Astrocyte (in vitro differentiated cells and primary cell): Measurements from ENCODE around the gene TCAIM. TPM values are rescaled to one million over a fixed set of nuclear protein-coding genes. Genes with fewer than 3 reads are reported as not detected.

Experiments
- DNase-seq: peaks from one replicate; pipeline ENCODE4 v3.0.0-alpha.2; 2010; ENCODE audit warnings: low read depth
- FAIRE-seq: peaks from 2 replicates; lab custom pipeline; 2011; peaks lifted over from hg19 to GRCh38; lab: Jason Lieb, UNC
- H2AFZ ChIP-seq: 2 replicates; pipeline ENCODE4 v1.6.0; 2012; ENCODE audit warnings: low read depth, low read length, inconsistent platforms
- H3K27ac ChIP-seq: 2 replicates; pipeline ENCODE4 v1.5.1; 2011; ENCODE audit warnings: low read depth, low read length, inconsistent platforms
- H3K27me3 ChIP-seq: 2 replicates; pipeline ENCODE4 v1.6.0; 2011; ENCODE audit warnings: low read length, inconsistent platforms; ENCODE audit not compliant: insufficient read depth
- H3K36me3 ChIP-seq: 2 replicates; pipeline ENCODE4 v1.5.1; 2011; ENCODE audit warnings: low read length, inconsistent platforms; ENCODE audit not compliant: insufficient read depth
- H3K4me1 ChIP-seq: 2 replicates; pipeline ENCODE4 v1.5.1; 2011; ENCODE audit warnings: low read length, inconsistent platforms; ENCODE audit not compliant: insufficient read depth
- H3K4me2 ChIP-seq: 2 replicates; pipeline ENCODE4 v1.6.0; 2012; ENCODE audit warnings: low read length, inconsistent platforms
- H3K4me3 ChIP-seq: 2 replicates; pipeline ENCODE4 v1.5.1; 2011; ENCODE audit warnings: low read depth, mild to moderate bottlenecking, low read length, inconsistent platforms; ENCODE audit not compliant: insufficient read depth
- H3K79me2 ChIP-seq: 2 replicates; pipeline ENCODE4 v1.6.0; 2012; ENCODE audit warnings: mild to moderate bottlenecking, low read length, inconsistent platforms; ENCODE audit not compliant: insufficient read depth
- H3K9ac ChIP-seq: 2 replicates; pipeline ENCODE4 v1.6.0; 2012; ENCODE audit warnings: mild to moderate bottlenecking, low read length, inconsistent platforms
- H3K9me3 ChIP-seq: 2 replicates; pipeline ENCODE4 v1.5.1; 2012; ENCODE audit warnings: low read depth, mild to moderate bottlenecking, low read length, inconsistent platforms; ENCODE audit not compliant: insufficient read depth
- H4K20me1 ChIP-seq: 2 replicates; pipeline ENCODE4 v1.6.0; 2012; ENCODE audit warnings: low read length, inconsistent platforms; ENCODE audit not compliant: insufficient read depth
- H3K27ac Mint-ChIP-seq: one replicate; pipeline ENCODE4 v1.8.0; 2021; ENCODE audit warnings: mild to moderate bottlenecking, mixed read lengths; ENCODE audit not compliant: unreplicated experiment
- H3K27me3 Mint-ChIP-seq: one replicate; pipeline ENCODE4 v1.8.0; 2021; ENCODE audit warnings: low read depth, mixed read lengths; ENCODE audit not compliant: unreplicated experiment
- H3K36me3 Mint-ChIP-seq: one replicate; pipeline ENCODE4 v1.8.0; 2021; ENCODE audit warnings: low read depth, mixed read lengths; ENCODE audit not compliant: unreplicated experiment
- H3K4me1 Mint-ChIP-seq: one replicate; pipeline ENCODE4 v1.8.0; 2021; ENCODE audit warnings: low read depth, mixed read lengths; ENCODE audit not compliant: unreplicated experiment
- H3K4me3 Mint-ChIP-seq: one replicate; pipeline ENCODE4 v1.8.0; 2021; ENCODE audit warnings: mild to moderate bottlenecking, moderate library complexity, mixed read lengths; ENCODE audit not compliant: unreplicated experiment
- H3K9me3 Mint-ChIP-seq: one replicate; pipeline ENCODE4 v1.8.0; 2021; ENCODE audit warnings: mild to moderate bottlenecking, mixed read lengths; ENCODE audit not compliant: unreplicated experiment
- EZH2 ChIP-seq: IDR thresholded peaks from 2 replicates; pipeline ENCODE4 v1.6.1; 2012; ENCODE audit warnings: mild to moderate bottlenecking, low read length, inconsistent platforms; ENCODE audit not compliant: insufficient read depth
- total RNA-seq: library from RNA; stranded (reverse); gene quantifications from 2 replicates; pipeline ENCODE4 v1.2.1, GENCODE V29; 2021
- TF ChIP-seq, protein P1 (sequence below): IDR thresholded peaks from 2 replicates; pipeline ENCODE4 v1.5.1; 2011; ENCODE audit warnings: low read depth, mild to moderate bottlenecking, inconsistent platforms, low read length, moderate library complexity; ENCODE audit not compliant: insufficient read depth

TCAIM gene
- total RNA-seq, 1 donor from 2014 or later = 25.5 TPM

DNA sequence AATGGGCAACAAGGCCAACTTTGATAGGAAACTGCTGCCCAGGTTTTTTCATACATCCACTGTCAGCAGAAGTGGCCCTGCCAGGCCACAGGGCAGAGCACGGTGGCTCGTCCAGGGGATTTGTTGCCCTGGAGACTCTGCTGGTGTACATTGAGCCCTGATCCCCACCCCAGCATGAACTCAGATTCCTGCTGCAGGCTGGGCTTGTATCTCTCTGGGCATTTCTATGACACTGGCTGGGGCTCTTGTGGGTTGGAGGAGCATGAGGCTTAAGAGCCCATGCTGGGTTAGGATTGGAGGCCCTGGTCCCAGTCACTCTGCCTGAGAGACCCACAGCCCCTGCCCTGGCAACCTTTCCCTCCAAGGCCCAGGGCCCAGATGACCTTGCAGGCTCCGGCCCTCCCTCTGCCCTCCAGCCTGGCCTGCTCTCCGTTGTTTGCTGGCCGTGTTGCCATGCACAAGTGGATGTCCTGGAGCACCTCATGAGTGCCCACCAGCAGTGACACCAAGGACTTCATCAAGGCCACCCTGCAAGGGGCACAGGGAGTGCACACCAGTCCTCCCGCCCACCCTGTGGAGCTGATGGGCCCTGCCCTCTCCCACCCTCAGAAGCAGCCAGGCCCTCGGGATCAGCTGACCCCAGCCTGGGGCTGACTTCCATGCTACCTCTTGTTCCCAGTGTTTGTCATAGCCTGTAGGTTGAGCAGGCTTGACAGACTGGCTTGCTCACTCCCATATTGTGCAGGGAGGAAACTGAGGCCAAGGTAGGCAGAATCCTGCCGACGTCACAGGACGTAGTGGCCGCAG, 80.8 kb downstream of the TCAIM start:
- Histone ChIP-seq H3K4me3 (no peak overlapping the region), H3K79me2 (no peaks in the 10 kb centered on the region), H3K9me3 (no peaks in the 10 kb centered on the region), H3K9ac (no peak overlapping the region), H2AFZ (no peak overlapping the region), H4K20me1 (no peaks in the 10 kb centered on the region), H3K4me2 (no peak overlapping the region), H3K36me3 (no peaks in the 10 kb centered on the region), H3K4me1 (no peaks in the 10 kb centered on the region), H3K27ac (no peak overlapping the region), H3K27me3 (no peaks in the 10 kb centered on the region)
- TF ChIP-seq EZH2 = no peak
- TF ChIP-seq, protein P1, sequence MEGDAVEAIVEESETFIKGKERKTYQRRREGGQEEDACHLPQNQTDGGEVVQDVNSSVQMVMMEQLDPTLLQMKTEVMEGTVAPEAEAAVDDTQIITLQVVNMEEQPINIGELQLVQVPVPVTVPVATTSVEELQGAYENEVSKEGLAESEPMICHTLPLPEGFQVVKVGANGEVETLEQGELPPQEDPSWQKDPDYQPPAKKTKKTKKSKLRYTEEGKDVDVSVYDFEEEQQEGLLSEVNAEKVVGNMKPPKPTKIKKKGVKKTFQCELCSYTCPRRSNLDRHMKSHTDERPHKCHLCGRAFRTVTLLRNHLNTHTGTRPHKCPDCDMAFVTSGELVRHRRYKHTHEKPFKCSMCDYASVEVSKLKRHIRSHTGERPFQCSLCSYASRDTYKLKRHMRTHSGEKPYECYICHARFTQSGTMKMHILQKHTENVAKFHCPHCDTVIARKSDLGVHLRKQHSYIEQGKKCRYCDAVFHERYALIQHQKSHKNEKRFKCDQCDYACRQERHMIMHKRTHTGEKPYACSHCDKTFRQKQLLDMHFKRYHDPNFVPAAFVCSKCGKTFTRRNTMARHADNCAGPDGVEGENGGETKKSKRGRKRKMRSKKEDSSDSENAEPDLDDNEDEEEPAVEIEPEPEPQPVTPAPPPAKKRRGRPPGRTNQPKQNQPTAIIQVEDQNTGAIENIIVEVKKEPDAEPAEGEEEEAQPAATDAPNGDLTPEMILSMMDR = no peak
- DNase-seq (no peak), FAIRE-seq (no peak)
- Mint-ChIP-seq H3K4me1 (no peaks in the 10 kb centered on the region), H3K9me3 (peaks cover 6% of the 10 kb centered on the region), H3K4me3 (no peak overlapping the region), H3K36me3 (peaks cover 3% of the 10 kb centered on the region), H3K27ac (no peak overlapping the region), H3K27me3 (peaks cover 13% of the 10 kb centered on the region)

- DNase-seq (no peak), FAIRE-seq (no peak)
- no peak overlapping the region for H3K4me2 ChIP-seq
- H3K36me3 ChIP-seq = no peaks in the 10 kb centered on the region
- H3K4me3 Mint-ChIP-seq = no peak overlapping the region
- H2AFZ ChIP-seq = no peak overlapping the region
- H3K4me1 Mint-ChIP-seq = no peaks in the 10 kb centered on the region
- H3K27ac Mint-ChIP-seq = no peak overlapping the region
- no peaks in the 10 kb centered on the region for H3K4me1 ChIP-seq
- no peaks in the 10 kb centered on the region for H3K9me3 ChIP-seq
- TF ChIP-seq EZH2 = no peak
- TF ChIP-seq, protein P1 = no peak
- no peak overlapping the region for H3K4me3 ChIP-seq
- H3K27ac ChIP-seq = no peak overlapping the region
- no peaks in the 10 kb centered on the region for H4K20me1 ChIP-seq
- H3K79me2 ChIP-seq = no peaks in the 10 kb centered on the region
- no peak overlapping the region for H3K9ac ChIP-seq
- peaks cover 3% of the 10 kb centered on the region for H3K36me3 Mint-ChIP-seq
- H3K27me3 ChIP-seq = no peaks in the 10 kb centered on the region
- H3K27me3 Mint-ChIP-seq = peaks cover 15% of the 10 kb centered on the region
- H3K9me3 Mint-ChIP-seq = peaks cover 7% of the 10 kb centered on the region
Measured at GRCh38 chr3:44419923-44420650, 81.5 kb downstream of the TCAIM start.
